ENCODE data around the gene APRT.

The APRT gene

DNA sequence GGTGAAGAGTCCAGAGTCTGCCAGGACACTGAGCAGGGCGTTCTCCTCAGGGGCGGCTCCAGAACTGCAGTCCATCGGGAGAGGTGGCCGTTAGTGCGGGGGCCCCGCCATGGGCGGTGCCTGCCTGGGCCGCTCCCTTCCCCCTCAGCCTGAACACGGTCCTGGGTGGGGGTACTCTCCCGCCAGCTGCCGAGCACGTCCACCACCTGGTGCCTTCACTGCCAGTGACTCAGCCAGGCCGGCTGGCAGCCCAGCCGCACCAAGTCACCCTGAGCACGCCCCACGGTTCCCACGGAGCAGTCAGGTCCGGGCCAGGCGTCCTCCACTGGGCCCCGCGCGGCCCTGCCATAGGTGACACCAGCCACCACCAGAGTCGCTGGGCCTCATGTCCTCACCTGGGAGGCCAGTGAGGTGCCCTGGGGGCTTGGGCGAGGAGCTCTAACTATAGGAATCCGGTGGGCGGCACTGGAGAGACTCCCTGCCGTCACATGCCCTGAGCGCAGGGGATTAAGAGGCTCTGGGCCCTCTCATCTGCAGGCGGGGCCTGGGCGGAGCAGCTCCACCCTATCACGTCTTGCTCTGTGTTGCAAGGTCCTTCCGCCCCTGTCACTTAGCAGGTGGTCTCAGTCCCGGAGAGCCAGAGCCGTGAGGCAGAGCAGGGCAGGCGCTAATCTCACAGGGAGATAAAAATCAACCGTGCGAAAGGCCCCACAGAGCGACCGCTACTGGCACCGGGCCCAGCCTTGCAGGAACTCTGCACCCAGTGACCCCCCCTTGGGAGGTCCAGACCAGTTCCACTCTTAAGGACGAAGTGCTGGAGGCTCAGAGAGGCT, 41.1 kb downstream of the APRT start:
- peak; percentile 76 for DNase-seq

GRCh38 chr16:88769617-88770460, 41.9 kb downstream of the APRT start:
- DNase-seq, result peak; percentile 66

GRCh38 chr16:88768071-88768783, 43.5 kb downstream of the APRT start:
- no peak for DNase-seq

DNA sequence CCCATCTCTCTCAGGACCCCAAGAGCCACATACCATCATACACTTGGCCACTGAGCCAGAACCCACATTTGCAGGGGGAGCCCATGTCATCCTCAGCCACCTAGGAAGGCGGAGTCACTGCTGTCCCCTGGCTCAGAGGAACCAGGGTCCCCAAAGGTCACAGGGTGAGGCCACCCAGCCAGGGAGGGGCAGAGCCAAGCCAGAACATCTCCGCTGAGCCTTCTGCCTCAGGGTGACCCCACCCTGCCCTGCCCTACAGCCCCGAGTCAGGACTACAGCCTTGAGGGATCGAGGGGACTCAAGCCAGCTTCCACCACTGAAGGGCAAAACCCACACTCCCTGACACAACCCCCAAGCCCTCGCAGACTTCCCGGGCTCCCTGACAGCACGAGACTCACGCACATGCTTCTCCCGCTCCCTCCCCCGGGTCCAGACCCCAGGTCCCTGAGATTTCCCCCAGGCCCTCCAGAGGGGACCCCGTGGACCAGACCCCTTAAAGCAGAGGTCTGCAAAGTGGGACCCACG, 44.1 kb downstream of the APRT start:
- no peak for DNase-seq

DNA sequence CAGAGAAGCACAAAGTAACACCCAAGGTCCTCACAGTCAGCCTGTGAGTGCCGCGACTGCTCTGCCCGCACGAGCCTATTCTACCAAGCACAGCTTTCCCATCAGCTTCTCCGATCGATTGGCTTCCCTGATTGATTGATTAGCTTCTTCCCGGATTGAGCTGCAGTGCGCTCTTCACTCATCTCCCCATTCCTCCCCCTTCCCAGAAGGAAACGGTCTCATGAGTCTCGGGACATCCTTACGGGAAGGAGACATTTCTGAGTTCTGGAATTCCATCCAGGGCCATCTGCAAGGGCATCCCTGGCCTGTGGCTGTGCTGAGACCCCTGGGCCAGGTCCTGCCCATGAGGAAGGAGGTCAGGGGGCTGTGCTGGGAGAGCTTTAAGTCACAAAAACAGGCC, 44.8 kb downstream of the APRT start:
- no peak for DNase-seq

DNA sequence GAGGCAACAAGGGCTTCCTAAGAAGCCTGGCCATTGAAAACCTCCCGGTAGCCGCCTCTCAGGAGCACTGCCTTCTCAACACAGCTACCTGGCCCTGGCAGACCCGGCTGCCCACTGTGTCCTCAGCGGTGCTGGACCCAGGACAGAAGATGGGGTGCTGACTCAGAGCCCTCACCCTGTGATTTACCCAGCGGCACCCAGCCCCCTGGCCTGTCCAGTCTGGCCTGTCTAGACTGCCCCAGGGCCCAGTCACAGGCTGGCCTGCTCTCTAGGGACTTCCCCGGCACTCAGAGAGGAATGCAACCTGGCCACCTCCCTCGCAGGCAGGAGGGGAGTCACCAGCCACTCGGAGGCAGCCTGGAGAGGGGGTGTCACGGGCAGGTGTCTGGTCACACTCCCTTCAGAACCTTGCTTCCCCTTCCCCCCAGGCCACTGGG, 46.8 kb downstream of the APRT start:
- no peak for DNase-seq

DNA sequence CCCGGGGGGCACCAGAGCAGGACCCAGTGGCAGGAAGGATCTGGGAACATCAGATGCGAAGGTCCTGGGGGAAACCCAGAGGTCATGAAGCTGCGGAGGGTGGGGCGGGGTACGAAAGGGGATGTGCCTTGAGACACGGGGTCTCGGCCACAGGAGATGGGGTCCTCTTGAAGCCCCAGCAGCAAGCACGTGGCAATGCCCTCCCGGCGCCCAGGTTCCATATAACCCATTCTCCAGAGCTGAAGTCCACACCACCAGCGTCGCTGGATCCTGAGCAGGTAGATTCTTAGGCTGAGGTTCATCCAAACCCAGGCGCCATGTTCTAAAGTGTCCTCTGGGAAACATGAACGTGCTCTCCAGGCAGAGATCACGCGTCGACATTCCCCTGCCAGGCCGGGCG, 47.6 kb downstream of the APRT start:
- no peak for DNase-seq

GRCh38 chr16:88763502-88764053, 48.1 kb downstream of the APRT start:
- no peak for DNase-seq

- DNase-seq, result no peak
These were observed 48.8 kb downstream of the APRT start for GRCh38 chr16:88762941-88763340.

DNA sequence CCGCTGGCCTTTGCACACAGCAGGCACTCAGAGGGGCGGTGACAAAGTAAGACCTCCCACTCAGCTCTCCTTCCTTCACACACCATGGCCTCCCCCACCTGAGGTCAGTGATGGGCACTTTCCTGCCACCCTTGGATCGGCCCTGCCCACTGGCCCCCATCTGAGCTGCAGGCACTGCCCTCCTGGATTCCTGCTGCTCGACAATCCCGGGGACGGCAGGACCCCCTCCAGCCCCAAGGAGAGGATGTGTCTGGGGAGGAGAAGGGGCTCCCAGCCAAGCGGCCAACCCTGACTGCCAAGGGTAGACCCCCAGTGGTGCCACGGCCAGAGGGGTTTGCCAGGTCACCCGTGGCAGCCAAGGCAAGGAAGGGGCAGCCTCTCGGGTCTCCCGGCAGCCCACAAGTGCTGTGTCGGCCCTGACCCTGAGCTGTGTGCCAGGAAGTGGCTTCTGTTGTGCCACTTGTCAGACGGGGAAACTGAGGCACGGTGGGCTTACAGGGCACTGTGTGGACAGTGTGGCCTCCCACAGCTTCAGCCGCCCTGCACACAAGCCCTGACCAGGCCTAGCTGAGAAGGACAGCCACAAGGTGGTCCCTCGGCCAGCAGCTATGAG, 49.4 kb downstream of the APRT start:
- no peak for DNase-seq

- DNase-seq, result no peak
These were observed 49.9 kb downstream of the APRT start for GRCh38 chr16:88761830-88762229.

DNA sequence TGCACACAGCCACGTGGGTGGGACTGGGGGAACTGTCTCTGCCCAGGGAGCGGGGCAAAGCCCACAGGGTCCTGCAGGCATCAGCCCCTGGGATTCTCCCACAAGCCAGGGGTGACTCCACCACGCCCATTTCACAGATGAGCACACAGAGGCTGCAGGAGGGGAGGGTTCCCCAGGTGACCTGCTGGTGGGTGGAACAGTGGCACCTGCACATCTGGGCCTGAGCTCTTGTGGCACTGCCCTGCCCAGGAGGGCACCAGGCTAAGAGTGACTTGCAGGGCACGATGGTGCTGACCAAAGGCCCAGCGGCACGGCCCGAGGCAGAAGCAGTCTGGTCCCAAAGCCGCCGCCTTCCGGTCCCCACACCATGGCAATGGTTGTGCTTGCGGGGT, 50.6 kb downstream of the APRT start:
- no peak for DNase-seq

- DNase-seq, result no peak
These were observed 51.1 kb downstream of the APRT start for GRCh38 chr16:88760424-88761142.

DNA sequence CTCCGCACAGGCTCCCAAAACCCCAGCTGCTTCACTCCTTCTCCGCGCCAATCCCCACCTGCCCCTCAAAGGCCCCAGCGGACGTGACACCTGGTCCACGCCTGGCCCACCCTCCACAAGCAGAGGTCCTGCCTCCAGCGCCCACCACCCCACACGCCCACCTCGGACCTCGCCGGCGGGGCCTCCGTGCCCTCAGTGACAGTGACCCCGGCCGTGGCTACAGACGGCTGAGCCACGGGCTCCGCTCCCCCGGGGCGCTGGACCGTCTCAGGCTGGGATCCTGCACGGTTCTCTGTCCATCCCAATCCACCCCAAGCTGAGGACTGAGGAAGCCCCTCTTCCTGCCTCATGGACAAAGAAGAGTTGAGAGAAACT, 51.8 kb downstream of the APRT start:
- DNase-seq, result no peak
